ENCODE results near the gene PNMA6A.
"Not testable (repeated sequence)": the region's sequence is repeated elsewhere in the genome, so short reads cannot be mapped to it uniquely, and the experiment has no call there.

PNMA6A gene

GRCh38 chrX:153071909-153072583, at the start of gene PNMA6A:
Gene PNMA6A (plus strand): TSS chrX:153072454. CDS start chrX:153073063, 609 bp downstream.
- not testable (repeated sequence) for DNase-seq

- not testable (repeated sequence) for DNase-seq
Observed at GRCh38 chrX:153026501-153026900, 45.8 kb upstream of the PNMA6A start.

- not testable (repeated sequence) for DNase-seq
Observed at GRCh38 chrX:153028487-153028886, 43.8 kb upstream of the PNMA6A start.

- no peak for DNase-seq
Observed at GRCh38 chrX:153029162-153029561, 43.1 kb upstream of the PNMA6A start.

GRCh38 chrX:153029875-153030274, 42.4 kb upstream of the PNMA6A start:
- no peak for DNase-seq

- no peak for DNase-seq
Observed at GRCh38 chrX:153030801-153031200, 41.5 kb upstream of the PNMA6A start.

GRCh38 chrX:153032397-153033118, 39.7 kb upstream of the PNMA6A start:
- peak; percentile 75 to 79 for DNase-seq

GRCh38 chrX:153049093-153049492, 23.2 kb upstream of the PNMA6A start:
- no peak for DNase-seq

GRCh38 chrX:153052534-153052933, 19.7 kb upstream of the PNMA6A start:
- DNase-seq = no peak

- DNase-seq = no peak
Observed at GRCh38 chrX:153055871-153056749, 16.1 kb upstream of the PNMA6A start, which contains the start of gene PNMA3. Gene PNMA3 (plus strand): TSS chrX:153056470. CDS start chrX:153057056, 586 bp downstream.

GRCh38 chrX:153057281-153057680, 15.0 kb upstream of the PNMA6A start:
- DNase-seq = no peak

- no peak for DNase-seq
Observed at GRCh38 chrX:153059191-153060094, 12.8 kb upstream of the PNMA6A start.

GRCh38 chrX:153060095-153060445, 12.2 kb upstream of the PNMA6A start:
- DNase-seq = no peak

GRCh38 chrX:153061732-153062131, 10.5 kb upstream of the PNMA6A start:
- no peak for DNase-seq

GRCh38 chrX:153063315-153063714, 8.9 kb upstream of the PNMA6A start:
- DNase-seq = no peak

- DNase-seq = no peak
Observed at GRCh38 chrX:153064061-153064460, 8.2 kb upstream of the PNMA6A start.

- DNase-seq = no peak
Observed at GRCh38 chrX:153065389-153065788, 6.9 kb upstream of the PNMA6A start.

- not testable (repeated sequence) for DNase-seq
Observed at GRCh38 chrX:153066402-153066801, 5.9 kb upstream of the PNMA6A start.

- DNase-seq = not testable (repeated sequence)
Observed at GRCh38 chrX:153073331-153073730, 1.1 kb downstream of the PNMA6A start.

- DNase-seq = no peak
Observed at GRCh38 chrX:153074262-153074899, 2.1 kb downstream of the PNMA6A start.

GRCh38 chrX:153074935-153075334, 2.7 kb downstream of the PNMA6A start:
- no peak for DNase-seq

GRCh38 chrX:153075366-153075765, 3.1 kb downstream of the PNMA6A start:
- no peak for DNase-seq
